HEK293 (cell line): ENCODE results near the gene KIRREL3.

Source experiments
- CTCF ChIP-seq: fragments of 450-650 bp; formaldehyde crosslinking; IDR thresholded peaks from 2 replicates; pipeline ENCODE4 v1.5.1; 2016; ENCODE audit warnings: missing biosample characterization, missing genetic modification characterization
- HOXC10 ChIP-seq: sonication (generic); formaldehyde crosslinking; IDR thresholded peaks from 2 replicates; pipeline ENCODE4 v1.8.1; 2023; ENCODE audit warnings: mild to moderate bottlenecking, missing genetic modification reagents
- PRDM1 ChIP-seq: fragments of 450-650 bp; formaldehyde crosslinking; IDR thresholded peaks from 2 replicates; pipeline ENCODE4; 2016; ENCODE audit warnings: missing biosample characterization, missing genetic modification characterization
- SALL2 ChIP-seq: fragments of 450-650 bp; formaldehyde crosslinking; IDR thresholded peaks from 2 replicates; pipeline ENCODE4 v1.5.0; 2017; ENCODE audit warnings: missing biosample characterization, mild to moderate bottlenecking, missing genetic modification characterization, borderline replicate concordance
- TSHZ1 ChIP-seq: fragments of 450-650 bp; formaldehyde crosslinking; IDR thresholded peaks from 2 replicates; pipeline ENCODE4 v1.5.1; 2016; ENCODE audit warnings: missing biosample characterization, missing genetic modification characterization, borderline replicate concordance
- ZFP41 ChIP-seq: fragments of 450-650 bp; formaldehyde crosslinking; IDR thresholded peaks from 2 replicates; pipeline ENCODE4 v1.5.1; 2016; ENCODE audit warnings: missing biosample characterization, missing genetic modification characterization, borderline replicate concordance
- ZNF10 ChIP-seq: fragments of 450-650 bp; formaldehyde crosslinking; IDR thresholded peaks from 2 replicates; pipeline ENCODE4 v1.5.1; 2017; ENCODE audit warnings: missing biosample characterization, missing genetic modification characterization
- ZNF140 ChIP-seq: fragments of 450-650 bp; formaldehyde crosslinking; IDR thresholded peaks from 2 replicates; pipeline ENCODE4 v1.5.1; 2016; ENCODE audit warnings: missing biosample characterization, missing genetic modification characterization
- ZNF155 ChIP-seq: fragments of 450-650 bp; formaldehyde crosslinking; IDR thresholded peaks from 2 replicates; pipeline ENCODE4 v1.5.1; 2016; ENCODE audit warnings: missing biosample characterization, missing genetic modification characterization
- ZNF777 ChIP-seq: fragments of 450-650 bp; formaldehyde crosslinking; IDR thresholded peaks from 2 replicates; pipeline ENCODE4 v1.5.1; 2017; ENCODE audit warnings: missing biosample characterization, missing genetic modification characterization, borderline replicate concordance
- TF ChIP-seq, protein P1 (sequence below): fragments of 450-650 bp; formaldehyde crosslinking; IDR thresholded peaks from 2 replicates; pipeline ENCODE4 v1.5.1; 2016; ENCODE audit warnings: missing biosample characterization, missing genetic modification characterization
- TF ChIP-seq, protein P2 (sequence below): fragments of 450-650 bp; formaldehyde crosslinking; IDR thresholded peaks from 2 replicates; pipeline ENCODE4 v1.5.1; 2016; ENCODE audit warnings: missing biosample characterization, missing genetic modification characterization

DNA sequence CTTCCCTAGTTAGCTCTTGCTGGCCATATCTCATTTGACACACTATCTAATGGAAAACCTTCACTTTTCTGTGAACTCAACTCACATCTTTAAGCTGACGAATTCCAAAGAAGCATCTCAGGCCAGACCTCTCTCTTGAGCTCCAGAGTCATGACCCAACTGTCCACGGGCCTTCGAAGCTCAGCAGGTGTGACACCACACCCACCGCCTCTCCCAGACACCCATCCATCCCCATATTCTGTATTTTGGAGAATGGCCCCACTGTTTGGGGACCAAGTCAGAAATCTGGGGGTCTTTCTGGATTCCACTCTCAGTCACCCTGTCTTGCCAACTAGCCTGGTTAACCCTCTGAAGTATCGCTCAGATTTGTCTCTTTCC is 519.3 kb downstream of the KIRREL3 start:
- TF ChIP-seq ZNF10 (no peak), TSHZ1 (tag by site-specific recombination) (no peak), PRDM1 (no peak), CTCF (tag by site-specific recombination) (no peak), HOXC10 (no peak), SALL2 (tag by site-specific recombination) (no peak), ZNF777 (tag by site-specific recombination) (no peak), ZNF140 (tag by site-specific recombination) (no peak), ZFP41 (tag by site-specific recombination) (no peak), ZNF155 (tag by site-specific recombination) (no peak)
- TF ChIP-seq, protein P1, sequence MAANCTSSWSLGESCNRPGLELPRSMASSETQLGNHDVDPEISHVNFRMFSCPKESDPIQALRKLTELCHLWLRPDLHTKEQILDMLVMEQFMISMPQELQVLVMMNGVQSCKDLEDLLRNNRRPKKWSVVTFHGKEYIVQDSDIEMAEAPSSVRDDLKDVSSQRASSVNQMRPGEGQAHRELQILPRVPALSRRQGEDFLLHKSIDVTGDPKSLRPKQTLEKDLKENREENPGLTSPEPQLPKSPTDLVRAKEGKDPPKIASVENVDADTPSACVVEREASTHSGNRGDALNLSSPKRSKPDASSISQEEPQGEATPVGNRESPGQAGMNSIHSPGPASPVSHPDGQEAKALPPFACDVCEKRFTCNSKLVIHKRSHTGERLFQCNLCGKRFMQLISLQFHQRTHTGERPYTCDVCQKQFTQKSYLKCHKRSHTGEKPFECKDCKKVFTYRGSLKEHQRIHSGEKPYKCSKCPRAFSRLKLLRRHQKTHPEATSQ (tag by site-specific recombination), result no peak
- TF ChIP-seq, protein P2, sequence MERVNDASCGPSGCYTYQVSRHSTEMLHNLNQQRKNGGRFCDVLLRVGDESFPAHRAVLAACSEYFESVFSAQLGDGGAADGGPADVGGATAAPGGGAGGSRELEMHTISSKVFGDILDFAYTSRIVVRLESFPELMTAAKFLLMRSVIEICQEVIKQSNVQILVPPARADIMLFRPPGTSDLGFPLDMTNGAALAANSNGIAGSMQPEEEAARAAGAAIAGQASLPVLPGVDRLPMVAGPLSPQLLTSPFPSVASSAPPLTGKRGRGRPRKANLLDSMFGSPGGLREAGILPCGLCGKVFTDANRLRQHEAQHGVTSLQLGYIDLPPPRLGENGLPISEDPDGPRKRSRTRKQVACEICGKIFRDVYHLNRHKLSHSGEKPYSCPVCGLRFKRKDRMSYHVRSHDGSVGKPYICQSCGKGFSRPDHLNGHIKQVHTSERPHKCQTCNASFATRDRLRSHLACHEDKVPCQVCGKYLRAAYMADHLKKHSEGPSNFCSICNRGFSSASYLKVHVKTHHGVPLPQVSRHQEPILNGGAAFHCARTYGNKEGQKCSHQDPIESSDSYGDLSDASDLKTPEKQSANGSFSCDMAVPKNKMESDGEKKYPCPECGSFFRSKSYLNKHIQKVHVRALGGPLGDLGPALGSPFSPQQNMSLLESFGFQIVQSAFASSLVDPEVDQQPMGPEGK (tag by site-specific recombination), result no peak
